Activated CD4-positive, CD25-positive, alpha-beta regulatory T cell treated with anti-CD3 and anti-CD28 coated beads, Interleukin-2, amount 50 U/mL, for 16 hours (primary cell): ENCODE data around the gene TECPR1.

Experiments used
- DNase-seq: peaks from one replicate; pipeline ENCODE4 v3.0.0-alpha.2; 2020; ENCODE audit warnings: low read depth, low spot score

The TECPR1 gene

DNA sequence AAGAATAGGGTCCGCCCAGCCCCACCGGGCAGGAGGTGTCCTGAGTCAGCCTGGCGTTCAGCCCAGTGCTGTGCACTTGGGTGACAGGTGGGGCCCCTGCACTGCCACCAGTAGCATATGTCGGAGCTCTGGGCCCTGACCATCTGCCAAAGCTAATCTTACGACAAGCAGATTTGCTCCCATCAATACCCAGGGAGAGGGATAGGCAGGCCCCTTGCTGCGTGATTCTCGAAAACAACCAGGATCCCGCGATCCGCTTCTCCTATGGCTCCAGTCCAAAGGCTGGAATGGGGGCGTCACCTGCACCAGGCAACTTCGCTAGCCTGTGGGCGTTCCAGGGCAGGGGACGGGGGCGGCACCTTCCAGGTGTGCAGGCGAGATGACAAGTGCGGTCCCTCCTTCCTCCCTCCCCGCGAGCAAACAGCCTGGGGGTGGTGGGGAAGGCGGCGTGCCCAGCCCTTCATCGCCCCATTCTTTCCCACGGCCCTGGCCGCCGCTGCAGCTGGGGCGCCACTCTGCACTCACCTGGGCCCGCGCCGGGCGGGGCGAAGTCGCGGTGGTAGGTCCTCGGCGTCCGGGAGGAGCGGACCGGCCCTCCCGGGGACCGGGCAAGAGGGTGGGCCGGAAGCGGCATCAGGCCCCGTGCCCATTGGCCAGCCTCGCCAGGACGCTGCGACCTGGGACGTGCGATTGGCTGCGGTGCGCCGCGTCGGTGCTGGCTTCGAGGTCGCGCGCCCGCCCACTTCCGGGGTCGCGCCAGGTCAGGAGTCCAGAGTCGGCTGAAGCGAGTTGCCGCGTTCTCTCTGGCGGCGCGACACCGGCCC, at the start of gene TECPR1:
TECPR1 (minus strand) TSS at position 632 of the 824 bp plus-strand sequence. CDS start 6,086 bp downstream, outside the sequence.
- peak; percentile 80 for DNase-seq

GRCh38 chr7:98300595-98301372, 48.8 kb upstream of the TECPR1 start:
- no peak for DNase-seq

- no peak for DNase-seq
Measured at GRCh38 chr7:98297626-98298286, 45.7 kb upstream of the TECPR1 start.

- no peak for DNase-seq
Measured at GRCh38 chr7:98296833-98297232, 44.8 kb upstream of the TECPR1 start.

DNA sequence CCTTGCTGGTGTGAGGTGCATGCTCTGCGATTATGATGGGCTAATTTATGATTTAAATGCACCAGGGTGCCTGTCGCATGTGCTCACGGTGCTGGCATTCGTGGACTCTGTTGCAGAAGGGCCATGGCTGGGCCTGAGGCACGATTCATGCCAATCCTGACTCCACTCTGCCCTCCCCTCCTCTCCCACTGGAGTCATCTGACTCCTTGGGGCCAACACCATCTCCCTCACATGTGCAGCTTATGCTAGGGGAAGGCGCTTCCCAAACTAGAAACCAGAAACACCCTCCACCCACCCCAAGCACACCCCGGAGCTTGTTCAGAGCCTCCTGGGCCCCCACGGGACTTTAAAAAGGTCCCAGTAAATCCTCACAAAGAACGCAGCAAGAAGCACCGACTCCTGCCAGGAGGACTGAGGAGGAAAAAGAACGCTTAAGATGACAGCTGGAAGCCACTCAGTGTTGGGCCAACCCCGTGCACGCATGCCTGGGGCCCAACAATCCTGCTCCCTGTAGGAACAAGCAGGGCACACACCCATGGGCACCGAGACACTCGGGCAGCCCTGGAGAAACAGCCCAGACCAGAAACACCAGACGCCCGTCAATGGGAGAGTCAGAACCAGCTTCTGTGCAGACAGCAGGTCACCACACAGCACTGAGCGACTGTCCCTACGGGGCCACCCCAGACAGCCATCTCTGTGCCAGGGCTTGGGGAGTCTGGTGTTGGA, 43.6 kb upstream of the TECPR1 start:
- DNase-seq, result no peak

GRCh38 chr7:98294798-98295382, 42.9 kb upstream of the TECPR1 start:
- no peak for DNase-seq

- DNase-seq, result no peak
Measured at GRCh38 chr7:98294326-98294725, 42.3 kb upstream of the TECPR1 start.

DNA sequence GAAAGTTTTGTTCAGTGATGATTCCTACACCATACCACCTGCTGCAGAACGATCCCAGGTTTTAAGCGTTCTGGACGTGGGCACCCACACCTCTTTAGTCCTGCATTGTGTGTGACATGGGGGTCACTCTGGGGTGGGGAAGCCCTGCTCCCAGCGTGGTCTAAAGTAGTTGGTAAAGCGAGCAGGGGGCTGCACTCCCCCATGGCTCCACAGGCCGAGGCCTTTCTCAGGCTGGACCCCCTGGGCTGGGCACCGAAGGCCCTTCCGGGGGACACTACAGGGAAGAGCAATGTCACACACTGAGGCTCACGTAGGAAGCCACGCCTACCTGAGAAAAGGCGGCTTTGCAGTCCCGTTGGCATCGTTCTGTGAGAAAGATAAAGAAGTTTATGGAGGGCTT, 41.7 kb upstream of the TECPR1 start:
- DNase-seq, result no peak

DNA sequence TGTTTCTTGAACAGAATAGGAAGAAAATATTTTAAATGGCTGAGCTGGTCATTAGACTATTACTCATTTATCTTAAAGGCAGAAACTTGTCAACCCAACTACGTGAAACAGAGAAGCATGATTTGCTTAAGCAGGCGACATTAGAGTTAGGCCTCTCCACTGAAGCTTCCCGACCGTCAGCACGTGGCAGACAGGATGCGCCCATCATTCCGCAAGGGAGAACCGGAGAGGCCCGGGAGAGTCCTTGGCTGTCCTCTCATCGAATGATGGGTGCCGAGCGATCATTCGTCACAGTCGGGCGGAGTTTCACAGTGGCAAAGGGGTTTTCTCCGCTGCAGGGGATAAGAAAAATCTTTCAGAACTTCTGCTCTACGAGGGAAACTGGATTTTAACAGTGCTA, 41.2 kb upstream of the TECPR1 start:
- DNase-seq, result no peak

DNA sequence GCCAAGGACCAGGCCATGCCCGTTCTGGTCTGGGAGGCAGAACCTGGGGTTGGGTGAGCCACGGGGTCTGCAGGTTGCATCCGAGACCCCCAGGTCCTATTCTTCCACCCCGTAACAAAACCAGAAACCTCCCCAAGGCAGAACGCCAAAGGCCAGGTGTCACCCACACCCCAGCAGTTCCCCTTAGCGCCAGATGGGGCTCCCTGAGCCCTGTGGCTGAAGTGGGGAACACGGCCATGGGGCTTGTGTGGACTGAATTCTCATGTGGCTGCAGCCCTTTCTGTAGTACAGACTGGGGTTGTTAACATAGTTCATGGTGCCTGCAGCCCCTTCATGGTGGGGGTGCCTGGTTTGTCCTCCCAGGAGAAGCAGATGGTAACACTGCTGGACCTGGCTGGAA, 39.7 kb upstream of the TECPR1 start:
- no peak for DNase-seq

- no peak for DNase-seq
Measured at GRCh38 chr7:98289333-98289875, 37.4 kb upstream of the TECPR1 start.

GRCh38 chr7:98288064-98288823, 36.2 kb upstream of the TECPR1 start:
- no peak for DNase-seq

DNA sequence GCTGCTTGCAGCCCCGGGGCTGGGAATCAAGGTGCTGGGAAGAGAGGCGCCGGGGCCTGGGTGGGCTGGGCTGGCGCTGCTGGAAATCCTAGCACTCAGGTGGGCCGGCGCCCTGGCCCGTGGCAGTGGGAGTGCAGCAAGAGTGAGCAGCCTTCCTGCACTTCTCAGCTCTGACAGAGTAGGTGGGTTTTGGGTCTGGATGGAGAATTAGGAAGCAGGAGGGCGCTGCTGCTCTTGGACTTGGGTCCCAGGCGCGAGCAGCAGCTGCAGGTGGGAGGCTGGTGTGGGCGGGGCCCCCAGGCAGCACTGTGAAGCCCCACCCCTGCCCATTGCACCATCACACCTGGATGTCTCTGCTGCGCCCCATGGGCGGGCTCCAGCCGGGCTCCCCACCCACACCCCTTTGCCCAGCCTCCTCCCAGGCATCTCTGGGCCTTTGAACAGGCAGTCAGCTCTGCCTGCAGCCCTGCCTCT, 35.5 kb upstream of the TECPR1 start:
- DNase-seq, result no peak

DNA sequence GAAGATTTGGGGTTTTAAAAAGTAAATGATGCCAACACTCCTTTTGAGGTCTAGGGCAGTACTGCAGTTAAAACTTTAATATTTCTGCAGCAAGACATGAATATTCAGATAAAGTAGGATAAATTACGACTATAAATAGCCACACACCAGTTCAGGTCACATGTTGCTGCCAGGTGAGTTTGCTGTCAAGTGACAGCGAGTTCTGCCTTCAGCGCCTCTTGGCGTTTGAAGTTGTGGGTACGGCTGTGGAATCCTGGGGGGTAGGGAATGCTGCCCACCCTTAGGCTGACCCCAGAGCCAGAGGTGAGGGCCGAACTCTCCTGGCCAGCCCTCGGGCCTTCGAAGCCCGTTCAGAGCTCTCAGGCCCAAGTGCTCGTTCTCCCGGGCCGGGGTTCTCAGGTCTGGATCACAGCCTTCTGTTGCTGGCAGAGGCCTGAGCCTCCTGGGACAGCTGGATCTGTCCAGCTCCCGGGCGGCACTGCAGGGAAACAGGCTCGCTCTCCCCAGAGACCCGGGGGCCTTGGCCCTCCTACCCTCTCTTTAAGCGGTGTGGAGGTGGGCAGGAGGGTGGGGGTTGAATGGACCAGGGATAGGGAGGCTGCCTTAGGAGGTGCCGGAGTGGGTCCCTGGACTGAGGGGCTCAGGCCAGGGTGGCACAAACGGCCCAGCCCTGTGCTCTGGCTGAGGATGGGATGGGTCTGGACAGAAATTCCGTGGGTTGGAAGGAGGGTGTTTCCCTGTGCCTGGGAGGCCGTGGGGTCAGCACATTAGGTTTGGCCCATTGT, 34.9 kb upstream of the TECPR1 start:
- no peak for DNase-seq

DNA sequence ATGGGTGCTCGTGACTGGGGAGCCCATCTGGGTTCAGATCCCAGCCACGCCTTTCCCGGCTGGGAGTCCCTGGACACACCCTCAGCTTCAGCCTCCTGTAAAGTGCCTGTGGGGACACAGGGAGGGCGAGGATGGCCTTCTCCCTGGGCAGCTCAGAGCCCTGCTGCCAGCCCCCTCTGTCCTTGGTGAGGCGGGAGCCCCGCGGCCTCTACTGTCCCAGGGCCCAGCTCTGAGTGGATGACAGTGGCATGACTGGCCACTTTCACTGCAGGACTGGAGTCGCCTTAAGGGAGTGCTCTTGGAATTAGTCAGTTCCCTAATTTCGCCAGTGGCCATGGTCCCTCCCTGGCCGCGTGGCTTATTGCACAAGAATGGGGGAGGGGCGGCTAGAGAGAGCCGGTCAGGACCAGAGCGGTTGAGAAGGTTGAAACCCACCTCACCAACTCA, 34.1 kb upstream of the TECPR1 start:
- DNase-seq, result no peak

DNA sequence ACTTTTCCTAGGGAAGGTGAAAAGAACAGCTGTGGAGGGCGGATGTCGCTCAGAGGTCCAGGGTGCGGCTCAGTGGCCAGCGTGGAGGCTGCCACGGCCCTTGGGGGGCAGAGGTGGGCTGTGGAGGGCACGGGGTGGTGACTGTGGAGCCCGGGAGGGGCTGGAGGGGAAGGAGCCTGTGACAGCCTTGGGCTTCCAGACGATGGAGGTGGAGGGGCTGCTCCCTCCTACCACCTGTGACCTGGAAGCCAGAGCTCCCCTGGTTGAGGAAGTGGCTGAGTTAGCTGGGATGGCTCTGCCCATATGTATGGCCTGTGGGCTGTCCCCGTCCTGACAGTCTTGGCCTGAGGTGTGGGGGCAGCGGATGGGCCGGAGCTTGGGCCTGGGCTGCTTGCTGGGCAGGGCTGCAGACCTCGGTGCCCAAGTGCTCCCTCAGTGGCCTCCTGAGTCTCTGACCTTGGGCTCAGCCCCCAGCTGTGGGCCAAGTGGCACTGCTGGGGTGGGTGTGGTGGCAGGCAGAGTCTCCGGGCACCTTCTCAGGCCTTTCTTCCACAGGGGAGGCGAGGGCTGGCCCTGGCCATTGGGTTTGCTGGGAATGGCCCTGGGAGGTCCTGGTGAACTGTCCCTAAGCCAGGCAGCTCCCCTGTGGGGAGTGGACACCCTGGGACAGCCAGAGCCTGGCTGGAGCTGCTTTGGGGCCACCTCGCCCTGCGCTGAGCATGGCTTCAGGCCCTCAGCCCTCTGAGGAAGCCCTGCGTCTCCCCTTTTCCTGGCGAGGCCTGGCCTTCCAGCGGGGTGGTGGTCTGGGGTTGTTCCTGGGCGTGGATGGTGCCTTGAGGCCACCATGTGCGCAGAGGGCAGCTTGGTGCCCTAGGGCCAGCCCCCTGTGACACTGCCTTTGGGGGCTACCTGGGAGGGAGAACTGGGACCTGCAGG, 33.4 kb upstream of the TECPR1 start:
- no peak for DNase-seq

GRCh38 chr7:98284335-98285036, 32.5 kb upstream of the TECPR1 start:
- no peak for DNase-seq

DNA sequence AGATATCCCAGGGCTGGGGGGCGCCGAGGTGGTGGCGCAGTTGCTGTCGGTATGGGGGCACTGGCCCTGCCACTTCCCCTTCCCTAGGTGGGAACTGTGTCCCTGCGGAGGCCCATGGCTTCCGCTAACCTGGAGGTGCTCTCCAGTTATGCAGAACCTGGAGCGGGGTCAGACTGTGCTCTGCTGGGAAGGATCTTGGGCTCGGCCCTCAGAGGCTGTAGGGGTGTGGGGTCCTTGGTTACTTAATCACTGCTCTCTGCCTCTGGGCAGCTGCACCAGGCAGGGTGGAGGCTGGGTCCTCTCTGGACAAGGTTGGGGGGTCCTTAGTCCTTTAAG, 31.8 kb upstream of the TECPR1 start:
- no peak for DNase-seq
